Esophagus muscularis mucosa (tissue), 4 donors: Measurements from ENCODE around the gene DDX55. TPM values are rescaled to one million over a fixed set of nuclear protein-coding genes. Genes with fewer than 3 reads are reported as not detected.

Source experiments
- DNase-seq: peaks from one replicate; pipeline ENCODE4 v3.0.0-alpha.2; 2017; ENCODE audit errors: extremely low spot score
- H3K27ac ChIP-seq, 4 donors: fragments of 200-600 bp; sonication (generic); replicated peaks in 1 of 4; 1 replicate in 3 of 4; 2 replicates in 1 of 4; pipeline ENCODE4 v1.5.1; 2016 to 2019; ENCODE audit warnings: mild to moderate bottlenecking in 1 of 4
- H3K27me3 ChIP-seq, 4 donors: fragments of 200-600 bp; sonication (generic); one replicate each; pipeline versions ENCODE4 v1.5.1 to v1.6.0; 2016 to 2019
- H3K36me3 ChIP-seq, 4 donors: fragments of 200-600 bp; sonication (generic); one replicate each; pipeline ENCODE4 v1.5.1; 2016 to 2019
- H3K4me1 ChIP-seq, 4 donors: fragments of 200-600 bp; sonication (generic); one replicate each; pipeline ENCODE4 v1.5.1; 2016 to 2019
- H3K4me3 ChIP-seq, 4 donors: fragments of 200-600 bp; sonication (generic); 1 replicate in 2 of 4; 2 replicates in 2 of 4; pipeline ENCODE4 v1.5.1; 2016 to 2019; ENCODE audit warnings: mild to moderate bottlenecking in 4 of 4, moderate library complexity in 1 of 4
- H3K9me3 ChIP-seq, 4 donors: fragments of 200-600 bp; sonication (generic); 1 replicate in 3 of 4; 2 replicates in 1 of 4; pipeline ENCODE4 v1.5.1; 2016 to 2019
- EP300 ChIP-seq: sonication (generic); formaldehyde crosslinking; IDR thresholded peaks from one replicate; pipeline ENCODE4 v1.6.1; 2017; ENCODE audit warnings: antibody characterized with exemption
- POLR2A ChIP-seq: fragments of 450-650 bp; IDR thresholded peaks from one replicate; pipeline ENCODE4 v1.6.1; 2017; ENCODE audit warnings: antibody characterized with exemption, moderate library complexity, mild to moderate bottlenecking, low read depth
- POLR2AphosphoS5 ChIP-seq, 2 donors: sonication (generic); formaldehyde crosslinking; IDR thresholded peaks; one replicate each; pipeline ENCODE4 v1.6.1; 2017; ENCODE audit warnings: antibody characterized with exemption in 2 of 2
- WGBS: methylation state at CpG from one replicate; pipeline ENCODE4 v1.1.5; 2018; 5-methylcytosine and 5-hydroxymethylcytosine counted together
- intact Hi-C: fragments of 100-400 bp; cut with DNase I; formaldehyde crosslinking; loops from one replicate; pipeline ENCODE4 v1.15.1; 2023
- total RNA-seq, 4 donors: library from RNA; depleted of rRNA; stranded (reverse); fragments of >200 nt; gene quantifications; one replicate each; pipeline versions ENCODE4 v1.1.0 to v1.2.1, GENCODE V29; 2016
- TF ChIP-seq, protein P1 (sequence below), 3 experiments: fragments of 200-600 bp in 2 of 3; fragments of 450-650 bp in 1 of 3; sonication (generic) in 2 of 3; IDR thresholded peaks; one replicate each; pipeline ENCODE4 v1.5.1; 2017 to 2019; ENCODE audit warnings: antibody characterized with exemption in 3 of 3, mild to moderate bottlenecking in 2 of 3, moderate library complexity in 1 of 3

DDX55 gene
- total RNA-seq, 4 donors from 2014 or later = 12.1 to 16.1 (median 12.6) TPM

- Histone ChIP-seq H3K27me3 (no peaks in the 10 kb centered on the region), H3K27ac (no peak overlapping the region), H3K9me3 (no peaks in the 10 kb centered on the region), H3K4me1 (peaks cover 17 to 34% (median 31%) of the 10 kb centered on the region in 4 donors), H3K36me3 (no peaks in the 10 kb centered on the region), H3K4me3 (no peak overlapping the region)
- no peak for TF ChIP-seq POLR2AphosphoS5 (IDR thresholded peaks at IDR 0.05)
- no peak for TF ChIP-seq EP300
- no peak for TF ChIP-seq POLR2A
- TF ChIP-seq, protein P1, sequence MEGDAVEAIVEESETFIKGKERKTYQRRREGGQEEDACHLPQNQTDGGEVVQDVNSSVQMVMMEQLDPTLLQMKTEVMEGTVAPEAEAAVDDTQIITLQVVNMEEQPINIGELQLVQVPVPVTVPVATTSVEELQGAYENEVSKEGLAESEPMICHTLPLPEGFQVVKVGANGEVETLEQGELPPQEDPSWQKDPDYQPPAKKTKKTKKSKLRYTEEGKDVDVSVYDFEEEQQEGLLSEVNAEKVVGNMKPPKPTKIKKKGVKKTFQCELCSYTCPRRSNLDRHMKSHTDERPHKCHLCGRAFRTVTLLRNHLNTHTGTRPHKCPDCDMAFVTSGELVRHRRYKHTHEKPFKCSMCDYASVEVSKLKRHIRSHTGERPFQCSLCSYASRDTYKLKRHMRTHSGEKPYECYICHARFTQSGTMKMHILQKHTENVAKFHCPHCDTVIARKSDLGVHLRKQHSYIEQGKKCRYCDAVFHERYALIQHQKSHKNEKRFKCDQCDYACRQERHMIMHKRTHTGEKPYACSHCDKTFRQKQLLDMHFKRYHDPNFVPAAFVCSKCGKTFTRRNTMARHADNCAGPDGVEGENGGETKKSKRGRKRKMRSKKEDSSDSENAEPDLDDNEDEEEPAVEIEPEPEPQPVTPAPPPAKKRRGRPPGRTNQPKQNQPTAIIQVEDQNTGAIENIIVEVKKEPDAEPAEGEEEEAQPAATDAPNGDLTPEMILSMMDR (IDR thresholded peaks at IDR 0.05) = no peak
- WGBS = 92% methylated on average over 4 of the region's 4 CpGs
- DNase-seq = no peak
- intact Hi-C loops = loop anchor here (5.0 kb wide), 2 partner anchors 123 to 218 kb away; partner anchors contain the start of genes SBNO1 and SNRNP35
Observed at GRCh38 chr12:123580772-123581171, 21.1 kb upstream of the DDX55 start.

DNA sequence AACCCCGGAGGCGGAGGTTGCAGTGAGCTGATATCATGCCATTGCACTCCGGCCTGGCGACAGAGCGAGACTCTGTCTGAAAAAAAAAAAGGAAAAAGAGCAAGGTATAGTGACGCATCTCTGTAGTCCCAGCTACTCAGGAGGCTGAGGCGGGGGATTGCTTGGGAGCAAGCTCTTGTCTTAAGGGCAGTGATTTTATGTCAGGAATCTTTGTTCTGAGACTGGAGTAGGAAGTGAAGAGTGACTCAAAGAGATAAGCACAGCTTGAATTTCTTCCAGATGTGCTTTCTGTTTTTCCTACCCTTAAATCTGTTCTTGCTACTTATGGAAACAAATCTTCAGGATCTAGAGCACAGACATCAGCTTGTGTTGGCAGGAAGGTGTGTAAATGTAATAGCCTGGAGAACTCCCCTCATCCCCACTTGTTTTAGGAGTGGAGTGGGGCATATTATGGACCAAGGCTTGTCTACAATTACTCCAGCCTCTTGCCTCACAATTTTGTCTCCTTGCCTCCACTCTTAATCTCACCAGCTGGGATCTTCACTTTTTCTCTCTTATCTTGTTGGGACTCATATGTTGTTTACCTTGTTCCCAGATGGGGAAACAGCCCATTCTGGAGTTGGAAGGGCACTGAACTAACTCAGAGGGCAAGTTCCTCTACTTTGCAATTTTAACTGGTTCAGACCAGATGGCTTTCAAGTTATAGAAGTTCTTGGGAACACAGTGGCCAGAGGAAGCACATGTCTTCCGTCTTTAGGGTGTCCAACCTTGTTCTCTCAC lies 10.0 kb upstream of the DDX55 start:
- Histone ChIP-seq H3K4me1 (peaks cover 21 to 61% (median 38%) of the 10 kb centered on the region in 4 donors), H3K36me3 (peaks cover 58 to 100% (median 94%) of the 10 kb centered on the region in 4 donors), H3K27ac (no peak overlapping the region), H3K9me3 (no peaks in the 10 kb centered on the region), H3K27me3 (no peaks in the 10 kb centered on the region), H3K4me3 (no peak overlapping the region)
- 76% methylated on average over 8 of the region's 8 CpGs for whole genome bisulfite sequencing
- intact Hi-C loops = no loop called here
- DNase-seq = no peak
- TF ChIP-seq POLR2A = no peak
- TF ChIP-seq, protein P1 (IDR thresholded peaks at IDR 0.05) = no peak
- TF ChIP-seq EP300 = no peak
- TF ChIP-seq POLR2AphosphoS5 (IDR thresholded peaks at IDR 0.05) = no peak

GRCh38 chr12:123595729-123596128 lies 6.2 kb upstream of the DDX55 start:
- H3K4me3 ChIP-seq = no peak overlapping the region
- no peak for TF ChIP-seq POLR2A
- TF ChIP-seq POLR2AphosphoS5 (IDR thresholded peaks at IDR 0.05) = no peak
- no peak for TF ChIP-seq EP300
- TF ChIP-seq, protein P1 (IDR thresholded peaks at IDR 0.05) = no peak
- H3K36me3 ChIP-seq = peaks cover 38 to 84% (median 78%) of the 10 kb centered on the region in 4 donors
- H3K27ac ChIP-seq = no peak overlapping the region
- intact Hi-C loops = no loop called here
- H3K27me3 ChIP-seq = no peaks in the 10 kb centered on the region
- peaks cover 2 to 32% (median 14%) of the 10 kb centered on the region in 4 donors for H3K4me1 ChIP-seq
- no peaks in the 10 kb centered on the region for H3K9me3 ChIP-seq
- no peak for DNase-seq

DNA sequence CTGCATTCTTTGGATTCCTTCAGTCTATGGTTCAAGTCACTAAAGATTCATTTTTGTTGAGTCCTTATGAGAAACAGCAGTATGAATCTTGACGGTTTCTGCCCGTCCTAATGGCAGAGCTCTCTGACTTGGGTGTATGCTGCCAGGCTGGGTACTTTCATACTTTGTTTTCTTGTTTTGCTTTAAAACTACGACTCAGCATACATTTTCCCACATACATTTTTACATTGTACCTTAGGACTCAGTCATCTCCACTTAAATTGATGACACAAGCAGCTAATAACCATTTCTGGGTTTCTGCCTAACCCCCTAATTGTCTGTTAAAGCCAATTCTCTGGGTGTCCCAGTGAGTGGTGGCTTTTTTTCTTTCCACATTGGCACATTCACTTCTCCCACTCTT lies 4.8 kb upstream of the DDX55 start:
- Histone ChIP-seq H3K9me3 (no peaks in the 10 kb centered on the region), H3K4me1 (peaks cover 9 to 30% (median 17%) of the 10 kb centered on the region in 4 donors), H3K27ac (no peak overlapping the region), H3K4me3 (no peak overlapping the region), H3K27me3 (no peaks in the 10 kb centered on the region), H3K36me3 (peaks cover 26 to 70% (median 64%) of the 10 kb centered on the region in 4 donors)
- intact Hi-C loops = no loop called here
- WGBS = 60% methylated on average over 3 of the region's 3 CpGs
- TF ChIP-seq EP300 (no peak), POLR2AphosphoS5 (IDR thresholded peaks at IDR 0.05) (no peak), POLR2A (no peak)
- TF ChIP-seq, protein P1 (IDR thresholded peaks at IDR 0.05) = no peak
- no peak for DNase-seq

DNA sequence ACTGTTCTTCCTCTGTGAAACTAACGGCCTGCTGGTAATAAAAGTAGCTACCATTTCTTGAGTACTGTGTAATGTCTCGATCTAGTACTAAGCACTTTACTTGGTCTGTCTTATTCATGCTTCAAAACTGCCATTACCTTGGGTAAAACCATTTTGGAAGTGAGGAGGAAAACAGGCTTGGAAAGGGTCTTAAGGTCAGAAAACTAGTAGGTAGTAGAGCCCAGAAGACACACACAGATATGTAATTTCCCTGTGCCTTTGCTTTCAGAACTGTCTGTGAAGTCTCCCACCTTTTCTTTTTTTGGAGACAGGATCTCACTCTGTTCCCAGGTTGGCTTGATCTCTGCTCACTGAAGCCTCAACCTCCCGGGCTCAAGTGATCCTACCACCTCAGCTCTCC lies 3.4 kb upstream of the DDX55 start:
- intact Hi-C loops = no loop called here
- WGBS = 90% methylated on average over 3 of the region's 3 CpGs
- H3K27me3 ChIP-seq = no peaks in the 10 kb centered on the region
- TF ChIP-seq, protein P1 (IDR thresholded peaks at IDR 0.05) = no peak
- TF ChIP-seq POLR2A (no peak), POLR2AphosphoS5 (IDR thresholded peaks at IDR 0.05) (no peak), EP300 (no peak)
- peaks cover 19 to 56% (median 50%) of the 10 kb centered on the region in 4 donors for H3K36me3 ChIP-seq
- no peak overlapping the region for H3K4me3 ChIP-seq
- H3K4me1 ChIP-seq = peaks cover 20 to 31% (median 27%) of the 10 kb centered on the region in 4 donors
- H3K27ac ChIP-seq = no peak overlapping the region
- no peaks in the 10 kb centered on the region for H3K9me3 ChIP-seq
- no peak for DNase-seq
